EH (cell line): ENCODE data around the gene PRRG4.
A peak's percentile ranks its signal among the peaks of the same experiment; 100 is the strongest.
"Not testable (repeated sequence)": the region's sequence is repeated elsewhere in the genome, so short reads cannot be mapped to it uniquely, and the experiment has no call there.

Source experiments
- DNase-seq: peaks from one replicate; pipeline ENCODE4 v3.0.0-alpha.2; 2015; ENCODE audit warnings: low read depth

The PRRG4 gene

DNA sequence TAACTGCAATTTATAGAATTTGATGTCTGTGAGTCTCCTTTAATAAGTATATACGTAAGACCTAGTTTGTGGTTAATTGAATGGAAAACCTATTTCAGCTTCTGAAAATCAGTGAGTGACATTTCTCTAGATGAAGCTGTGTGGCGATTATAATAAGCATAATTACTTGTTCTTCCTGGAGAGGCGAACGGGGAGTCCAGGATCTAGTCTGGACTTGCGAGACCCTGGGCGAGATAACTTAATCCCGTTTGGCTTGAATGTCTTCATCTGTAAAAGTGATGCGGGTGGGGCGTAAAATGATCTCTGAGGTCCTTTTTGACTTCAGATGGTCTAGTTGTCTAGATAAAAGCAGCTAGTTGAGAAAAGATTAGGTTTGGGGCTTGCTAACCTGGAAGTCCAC is 1.1 kb downstream of the PRRG4 start:
- no peak for DNase-seq

DNA sequence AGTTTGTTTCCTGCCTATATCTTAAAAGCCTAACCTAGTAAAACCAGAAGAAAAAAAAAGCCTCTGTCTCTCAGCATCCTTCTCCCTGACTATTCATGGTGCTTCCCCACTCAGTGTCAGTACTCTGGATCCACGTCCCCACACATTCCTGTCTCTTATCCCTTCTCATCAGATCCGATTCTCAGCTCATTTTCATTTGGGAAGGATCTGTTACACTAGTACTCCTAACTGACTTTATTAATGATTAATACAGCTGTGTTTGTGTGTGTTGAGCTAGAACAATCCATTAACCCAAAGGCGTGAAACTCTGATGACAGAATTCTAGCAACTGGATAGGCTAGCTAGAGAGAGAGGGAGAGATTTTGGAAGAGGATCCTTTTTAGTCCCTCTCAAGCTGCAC is 1.5 kb downstream of the PRRG4 start:
- no peak for DNase-seq

DNA sequence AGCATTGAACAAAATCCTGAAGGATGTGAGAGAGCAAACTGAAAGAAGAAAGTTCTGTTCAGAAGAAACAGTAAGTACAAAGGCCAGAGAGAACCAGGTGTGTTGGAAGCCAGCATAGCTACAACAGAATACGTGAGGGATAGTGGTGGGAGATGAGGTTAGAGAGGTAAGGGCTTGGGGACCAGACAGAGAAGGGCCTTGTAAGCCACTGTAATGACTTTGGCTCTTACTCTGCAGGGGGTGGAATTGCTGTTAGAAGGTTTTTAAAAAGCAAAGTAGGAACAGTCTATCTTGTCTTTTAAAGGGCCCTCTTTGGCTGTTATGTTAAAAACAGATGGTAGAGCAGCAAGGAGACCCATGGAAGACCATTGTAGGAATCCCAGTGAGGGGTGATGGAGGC is 4.2 kb downstream of the PRRG4 start:
- DNase-seq: no peak

DNA sequence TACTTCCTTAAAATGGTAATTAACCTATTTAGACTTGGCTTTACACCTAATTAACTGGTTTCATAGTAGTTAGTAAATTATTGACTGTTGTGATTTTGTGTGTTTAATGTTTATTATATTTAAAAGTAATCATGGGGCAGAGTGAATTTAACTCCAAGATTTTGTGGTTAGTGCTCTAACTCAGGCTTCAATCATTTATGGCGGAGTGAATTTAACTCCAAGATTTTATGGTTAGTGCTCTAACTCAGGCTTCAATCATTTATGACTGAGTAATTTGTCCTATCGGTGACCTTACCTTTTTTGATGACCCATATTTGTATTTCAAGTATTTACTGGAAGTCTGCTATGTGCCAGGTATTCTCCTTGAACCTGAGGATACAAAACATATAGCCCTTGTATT is 7.2 kb downstream of the PRRG4 start:
- no peak for DNase-seq

DNA sequence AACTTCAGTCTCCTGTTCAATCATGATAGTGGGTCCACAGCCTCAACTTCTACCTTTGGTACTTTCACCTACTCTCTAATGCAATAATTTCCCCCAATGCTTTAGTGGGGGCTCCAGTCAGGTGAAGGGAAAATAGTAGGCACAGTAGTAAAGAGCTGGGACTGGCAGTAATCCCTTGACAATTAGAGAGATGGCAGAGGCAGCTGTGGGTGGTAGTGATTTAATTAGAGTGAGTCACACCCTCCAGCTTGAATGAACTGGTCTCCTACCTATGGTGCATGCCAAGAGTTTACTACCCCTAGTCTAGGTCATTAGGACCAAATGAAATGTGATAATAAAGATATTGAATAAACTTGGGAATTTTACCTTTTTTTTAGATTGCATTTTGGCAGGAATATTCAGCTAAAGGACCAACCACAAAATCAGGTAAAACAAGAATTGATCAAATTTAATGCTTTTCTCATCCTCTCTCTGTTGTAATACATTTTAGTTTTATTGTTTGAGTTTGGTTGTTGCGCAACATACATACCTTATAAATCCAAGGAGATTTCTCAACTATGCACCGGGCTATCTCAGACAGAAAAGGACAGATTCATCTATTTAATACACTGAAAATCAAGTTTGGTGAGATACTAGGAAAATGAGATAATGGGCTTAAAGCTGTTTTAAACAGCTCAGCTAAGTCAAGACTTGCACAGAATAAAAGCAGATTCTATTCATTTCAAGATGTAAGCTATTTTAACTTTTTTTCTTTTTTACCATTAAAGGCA is 9.0 kb downstream of the PRRG4 start:
- no peak for DNase-seq

DNA sequence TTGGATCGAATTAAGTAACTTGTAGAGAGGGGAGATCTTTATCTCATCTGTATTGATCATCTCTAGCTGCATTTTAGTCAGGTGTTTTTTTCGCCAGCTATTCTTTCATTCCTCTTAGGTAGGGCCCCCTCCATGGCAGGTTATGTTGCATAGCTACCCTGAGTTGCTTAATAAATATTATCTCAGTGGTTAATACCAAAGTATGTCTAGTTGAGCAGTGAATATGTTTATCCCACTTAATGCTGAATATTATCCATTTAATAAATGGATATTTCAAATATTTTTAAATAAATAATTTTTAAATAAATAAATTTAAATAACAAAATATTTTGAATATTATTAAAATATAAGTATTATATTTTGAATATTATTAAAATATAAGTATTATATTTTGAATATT is 9.6 kb downstream of the PRRG4 start:
- no peak for DNase-seq

DNA sequence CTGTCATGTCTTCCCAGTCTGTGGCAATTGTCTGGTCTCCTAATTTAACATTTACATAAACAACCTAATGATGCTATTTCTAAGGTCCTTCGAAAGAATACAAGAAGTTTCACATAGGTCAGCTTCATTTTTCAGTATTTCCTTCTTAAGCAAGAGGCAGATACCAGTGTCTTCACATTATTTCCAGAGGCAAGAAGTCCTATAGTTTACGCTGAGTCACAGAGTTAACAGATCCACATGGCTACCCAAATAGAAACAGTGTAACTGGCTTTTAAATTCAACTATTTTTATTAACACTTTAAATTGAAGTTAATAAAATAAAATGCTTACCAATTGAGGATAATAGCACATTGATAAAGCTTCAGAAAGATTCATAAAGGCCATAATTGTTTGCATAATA is 10.9 kb downstream of the PRRG4 start:
- no peak for DNase-seq

DNA sequence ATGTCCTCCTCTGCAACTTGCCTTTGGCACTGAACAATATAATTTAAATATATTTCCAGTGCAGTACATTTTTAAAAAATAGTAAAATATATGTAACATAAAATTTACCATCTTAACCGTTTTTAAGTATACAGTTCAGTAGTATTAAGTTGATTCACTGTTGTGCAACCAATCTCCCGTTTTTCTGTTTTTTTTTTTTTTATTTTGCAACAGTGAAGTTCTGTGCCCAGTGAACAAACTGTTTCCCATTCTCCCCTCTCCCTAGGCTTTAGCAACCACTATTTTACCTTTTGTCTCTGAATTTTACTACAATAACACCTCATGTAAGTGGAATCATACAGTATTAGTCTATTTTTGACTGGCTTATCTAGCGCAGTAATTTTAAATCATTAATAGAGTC is 13.8 kb downstream of the PRRG4 start:
- DNase-seq: no peak

DNA sequence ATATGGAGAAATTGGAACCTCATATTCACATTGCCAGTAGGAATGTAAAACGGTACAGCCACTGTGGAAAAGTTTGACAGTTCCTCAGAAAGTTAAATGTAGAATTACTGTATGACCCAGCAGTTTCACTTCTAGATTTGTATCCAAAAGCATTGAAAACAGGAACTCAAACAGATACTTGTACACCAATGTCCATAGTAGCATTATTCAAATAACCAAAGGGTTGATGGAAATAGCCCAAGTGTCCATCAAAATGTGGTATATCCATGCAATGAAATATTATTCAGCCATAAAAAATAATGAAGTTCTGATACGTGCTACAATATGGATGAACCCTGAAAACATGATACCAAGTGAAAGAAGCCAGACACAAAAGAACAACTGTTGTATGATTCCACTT is 17.8 kb downstream of the PRRG4 start:
- no peak for DNase-seq

DNA sequence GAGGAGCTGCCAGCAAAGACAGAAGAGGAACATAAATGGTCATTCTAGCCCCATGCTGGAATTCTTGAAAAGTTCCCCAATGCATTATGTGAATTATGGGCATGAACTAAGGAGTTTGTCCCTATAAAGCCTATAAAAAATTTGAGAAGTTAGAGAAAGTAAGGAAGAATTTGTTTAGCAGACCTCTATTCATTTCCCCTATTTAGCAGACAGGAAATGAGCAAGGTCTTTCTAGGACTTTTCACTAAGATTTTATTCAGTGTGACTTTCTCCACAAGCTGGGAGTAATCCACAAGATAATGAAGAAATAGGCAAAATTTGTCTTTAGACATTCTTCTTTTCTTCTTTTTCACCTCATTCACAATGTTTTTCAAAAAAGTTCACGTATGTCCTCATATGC is 20.0 kb downstream of the PRRG4 start:
- DNase-seq: no peak

DNA sequence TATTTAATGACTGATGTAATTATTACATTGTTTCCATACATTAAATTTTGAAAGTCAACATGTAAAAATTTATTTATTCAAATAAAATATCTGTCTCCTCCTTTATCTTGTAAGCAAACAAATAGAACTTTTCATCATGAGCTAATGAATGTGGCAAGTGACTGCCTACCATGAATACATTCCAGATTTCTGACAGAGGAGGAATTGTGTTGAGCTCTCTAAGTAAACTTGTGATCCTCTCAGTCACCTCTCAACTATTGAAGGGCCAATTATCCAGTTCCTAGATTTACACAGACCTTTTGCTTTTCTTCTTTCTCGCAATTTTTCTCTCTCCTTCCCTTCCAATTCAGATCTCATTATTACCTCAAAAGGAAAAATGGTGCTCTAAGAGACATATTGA is 21.5 kb downstream of the PRRG4 start:
- DNase-seq: no peak

DNA sequence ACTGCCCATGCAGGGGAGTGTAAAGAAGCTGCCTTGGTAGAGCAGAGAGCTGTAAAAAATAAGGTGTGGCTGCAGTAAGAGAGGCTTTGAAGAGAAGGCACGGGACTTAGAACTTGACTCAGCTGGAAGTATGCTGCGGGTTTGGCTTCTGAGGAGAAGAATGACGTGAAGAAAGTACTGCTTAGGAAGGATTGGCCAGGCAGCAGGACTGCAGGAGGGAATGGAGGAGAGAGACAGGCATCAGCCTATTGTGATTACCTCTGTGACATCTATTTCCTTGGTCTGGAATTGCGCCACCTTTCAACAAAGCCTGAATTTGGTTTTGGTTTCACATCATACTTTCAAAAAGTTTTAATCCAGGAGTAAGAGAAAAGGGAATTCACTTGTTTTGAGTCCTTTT is 22.5 kb downstream of the PRRG4 start:
- DNase-seq: peak; percentile 13

DNA sequence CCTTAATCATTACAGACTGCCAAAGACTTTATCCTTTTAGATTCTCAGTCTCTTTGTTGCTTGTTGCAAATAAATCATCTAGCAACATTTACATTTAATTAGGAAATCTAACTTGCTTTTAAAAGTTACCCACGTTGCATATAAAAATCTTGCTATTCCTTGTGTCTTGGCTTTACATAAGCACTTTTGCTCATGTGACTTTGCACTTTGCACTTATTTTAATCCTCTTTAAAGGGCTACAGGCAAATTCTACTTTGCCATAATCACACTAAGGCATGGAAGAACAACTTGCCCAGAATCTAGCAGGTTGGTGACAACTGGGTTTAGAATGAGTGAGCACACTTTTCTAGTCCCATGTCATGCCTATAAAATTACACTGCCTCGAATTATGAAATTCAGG is 25.9 kb downstream of the PRRG4 start:
- no peak for DNase-seq

DNA sequence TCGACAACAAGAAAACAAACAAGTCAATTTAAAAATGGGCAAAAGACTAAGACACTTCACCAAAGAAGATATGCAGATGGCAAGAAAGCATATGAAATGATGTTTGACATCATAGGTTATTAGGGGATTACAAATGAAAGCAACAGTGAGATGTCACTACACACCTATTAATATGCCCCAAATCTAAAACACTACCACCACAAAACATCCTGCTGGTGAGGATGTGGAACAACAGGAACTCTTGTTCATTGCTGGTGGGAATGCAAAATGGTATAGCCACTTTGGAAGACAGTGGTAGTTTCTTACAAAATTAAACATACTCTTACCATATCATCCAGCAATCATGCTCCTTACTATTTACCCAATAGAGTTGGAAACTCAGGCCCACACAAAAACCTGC is 29.0 kb downstream of the PRRG4 start:
- no peak for DNase-seq

DNA sequence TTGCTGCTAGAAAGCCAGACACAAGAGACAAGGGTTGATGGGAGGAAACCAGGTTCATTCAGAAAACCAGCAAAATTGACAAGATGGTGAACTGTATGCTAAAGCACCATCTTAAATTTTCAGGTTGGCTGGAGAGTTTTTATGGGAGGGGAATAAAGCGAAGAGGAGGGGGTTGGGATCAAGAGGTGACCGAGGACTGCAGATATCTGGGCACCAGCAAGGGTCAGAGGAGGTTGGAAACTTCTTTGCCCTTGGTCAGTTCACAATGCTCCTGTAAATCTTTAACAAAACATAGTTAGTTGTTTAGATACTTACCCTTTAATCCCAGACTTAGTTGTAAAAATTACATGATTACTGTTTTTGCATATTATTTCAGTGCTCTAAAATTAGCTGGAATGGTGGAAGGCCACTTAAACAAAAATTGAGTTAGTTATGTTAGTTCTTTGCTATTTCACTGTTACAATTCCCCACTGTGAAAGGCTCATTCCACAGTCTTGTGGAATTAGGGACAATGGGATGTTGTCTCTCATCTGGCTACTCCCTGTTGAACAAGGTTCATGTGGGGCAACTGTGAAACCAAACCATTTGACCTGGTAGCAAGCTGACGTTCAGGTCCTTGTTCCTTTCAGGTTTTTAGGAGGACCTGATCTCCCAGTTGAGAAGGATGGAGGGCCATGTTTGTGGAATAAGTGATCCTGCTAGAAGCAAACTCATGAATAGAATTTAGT is 32.3 kb downstream of the PRRG4 start:
- no peak for DNase-seq

DNA sequence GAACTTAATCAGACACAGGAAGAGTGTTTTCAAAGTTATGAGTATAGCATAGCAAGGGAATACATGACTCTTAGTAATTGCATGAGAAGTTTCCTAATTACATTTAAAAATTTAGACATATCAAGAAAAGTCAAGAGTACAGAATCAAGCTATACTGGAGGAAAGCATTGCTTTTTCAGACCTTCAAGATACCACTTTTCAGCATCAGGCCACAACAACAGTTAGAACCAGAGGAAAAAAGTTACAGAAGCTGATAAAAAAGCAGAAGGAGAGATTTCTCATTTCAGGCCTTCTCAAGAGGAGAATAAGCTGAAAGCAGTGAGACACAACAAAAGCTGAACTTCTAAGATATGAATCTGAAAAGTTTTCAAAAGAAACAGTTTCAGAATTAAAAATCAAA is 34.8 kb downstream of the PRRG4 start:
- no peak for DNase-seq

DNA sequence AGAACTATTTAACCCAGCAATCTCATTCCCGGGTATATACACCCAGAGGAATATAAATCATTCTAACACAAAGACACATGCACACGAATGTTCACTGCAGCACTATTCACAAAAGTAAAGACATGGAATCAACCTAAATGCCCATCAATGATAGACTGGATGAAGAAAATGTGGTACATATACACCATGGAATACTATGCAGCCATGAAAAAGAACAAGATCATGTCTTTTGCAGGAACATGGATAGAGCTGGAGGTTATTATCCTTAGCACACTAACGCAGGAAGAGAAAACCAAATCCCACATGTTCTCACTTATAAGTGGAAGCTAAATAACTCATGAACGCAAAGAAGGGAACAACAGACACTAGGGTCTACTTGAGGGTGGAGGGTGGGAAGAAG is 39.0 kb downstream of the PRRG4 start:
- not testable (repeated sequence) for DNase-seq

DNA sequence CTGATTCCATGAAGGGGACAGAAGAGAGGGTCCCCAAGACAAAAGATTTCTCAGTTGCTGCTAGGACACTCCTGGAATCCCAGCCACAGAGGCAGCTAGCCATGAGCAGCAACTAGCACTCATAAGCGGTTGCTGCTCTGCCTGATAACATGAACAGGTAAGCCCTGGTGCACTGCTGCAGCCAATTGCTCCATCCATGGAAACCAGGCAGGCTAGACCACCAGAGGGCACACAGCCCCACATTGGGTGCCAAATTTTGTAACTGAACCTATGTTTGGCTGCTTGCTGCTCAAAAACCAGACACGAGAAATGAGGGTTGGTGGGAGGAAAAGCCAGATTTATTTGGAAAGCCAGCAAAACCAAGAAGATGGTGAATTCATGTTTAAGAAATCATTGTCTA is 40.9 kb downstream of the PRRG4 start:
- no peak for DNase-seq

DNA sequence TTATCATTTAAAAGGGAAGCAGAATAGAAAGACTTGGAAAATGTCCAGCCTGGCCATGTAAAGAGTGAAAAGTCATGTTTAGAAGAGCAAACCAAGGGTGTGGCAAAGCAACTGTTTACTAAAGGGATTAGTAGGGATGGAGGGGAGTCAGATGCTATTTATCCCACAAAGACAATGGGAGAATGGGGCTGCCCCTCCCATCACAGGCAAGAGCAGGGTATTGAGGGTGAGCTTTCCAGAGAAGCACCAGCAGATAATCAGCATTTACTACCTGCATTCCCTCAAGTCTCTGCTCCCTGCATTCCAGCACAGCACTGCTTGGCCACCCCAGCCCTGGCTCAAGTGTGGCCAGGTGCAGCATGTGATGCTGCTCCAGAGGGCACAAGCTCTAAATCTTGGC is 44.4 kb downstream of the PRRG4 start:
- DNase-seq: no peak

DNA sequence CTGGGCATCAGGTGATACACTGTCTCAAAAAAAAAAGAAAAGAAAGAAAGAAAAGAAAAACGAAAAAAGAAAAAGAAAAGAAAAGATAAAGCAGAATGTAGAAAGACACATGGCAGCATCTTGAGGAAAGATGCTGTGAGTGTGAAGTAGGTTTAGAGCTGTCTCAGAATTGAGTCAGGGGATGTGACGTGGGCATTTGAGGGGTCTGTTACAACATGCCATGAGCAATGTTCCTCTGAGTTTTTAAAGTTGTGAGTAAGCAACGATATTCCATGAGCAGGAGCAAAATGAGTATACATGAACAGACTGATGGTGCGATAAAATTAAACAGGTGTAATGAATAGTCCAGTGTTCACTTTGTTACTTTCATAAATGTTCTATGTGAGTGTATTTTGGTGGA is 51.6 kb downstream of the PRRG4 start:
- DNase-seq: no peak

DNA sequence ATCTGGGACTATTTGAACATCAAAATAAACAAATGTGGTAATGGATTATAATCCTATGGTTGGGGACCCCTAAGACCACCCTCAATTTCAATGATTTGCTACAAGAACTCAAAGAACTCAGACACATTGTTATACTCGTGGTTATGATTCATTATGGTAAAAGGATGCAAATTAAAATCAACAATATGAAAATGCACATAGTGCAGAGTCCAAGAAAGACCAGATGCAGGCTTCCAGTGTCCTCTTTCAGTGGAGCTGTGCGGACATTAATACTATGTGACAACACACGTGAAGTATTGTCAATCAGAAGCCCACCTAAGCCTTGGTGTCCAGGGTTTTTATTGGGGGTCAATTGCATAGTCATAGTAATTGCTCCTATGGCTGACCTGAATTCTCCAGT is 53.7 kb downstream of the PRRG4 start:
- no peak for DNase-seq

DNA sequence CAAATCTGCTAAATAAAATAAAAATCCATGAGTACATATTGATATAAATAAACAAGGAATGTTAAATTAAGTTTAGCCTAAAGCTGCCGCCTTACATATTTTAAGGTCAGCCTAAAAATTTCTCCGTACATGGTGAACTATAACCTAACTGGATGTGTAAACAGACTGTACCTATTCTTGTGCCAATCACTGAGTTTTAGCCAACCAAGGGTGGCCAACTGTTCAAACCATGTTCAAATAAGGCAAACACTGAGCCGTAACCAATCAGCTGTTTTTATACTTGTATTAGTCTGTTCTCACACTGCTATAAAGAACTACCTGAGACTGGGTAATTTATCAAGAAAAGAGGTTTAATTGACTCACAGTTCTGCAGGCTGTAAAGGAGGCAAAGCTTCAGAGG is 54.3 kb downstream of the PRRG4 start:
- no peak for DNase-seq

DNA sequence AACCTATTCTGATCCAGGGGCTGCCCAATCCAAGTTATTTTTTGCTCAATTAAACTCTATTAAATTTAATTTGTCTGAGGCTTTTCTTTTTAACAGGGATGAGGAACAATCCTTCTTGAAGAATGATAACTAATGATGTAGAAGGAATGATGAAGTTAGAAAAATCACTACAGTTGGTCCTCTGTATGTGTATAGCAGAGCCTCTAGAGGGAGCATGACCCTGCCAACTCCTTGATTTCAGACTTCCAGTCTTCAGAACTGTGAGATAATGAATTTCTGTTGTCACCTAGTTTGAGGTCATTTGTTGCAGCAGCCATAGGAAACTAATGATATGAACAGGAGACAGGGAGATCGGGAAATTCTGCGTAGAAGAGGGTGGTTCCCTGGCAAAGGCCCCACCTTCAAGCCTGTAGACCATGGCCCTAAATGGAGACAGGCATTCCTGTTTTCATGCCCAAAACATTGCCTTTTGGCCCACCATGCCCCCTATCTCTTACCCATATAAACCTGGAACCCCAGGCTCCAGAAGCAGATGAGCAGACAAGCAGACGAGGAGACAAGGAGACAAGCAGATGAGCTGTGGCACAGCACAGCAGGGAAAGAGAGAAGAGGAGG is 55.1 kb downstream of the PRRG4 start:
- DNase-seq: peak; percentile 40

DNA sequence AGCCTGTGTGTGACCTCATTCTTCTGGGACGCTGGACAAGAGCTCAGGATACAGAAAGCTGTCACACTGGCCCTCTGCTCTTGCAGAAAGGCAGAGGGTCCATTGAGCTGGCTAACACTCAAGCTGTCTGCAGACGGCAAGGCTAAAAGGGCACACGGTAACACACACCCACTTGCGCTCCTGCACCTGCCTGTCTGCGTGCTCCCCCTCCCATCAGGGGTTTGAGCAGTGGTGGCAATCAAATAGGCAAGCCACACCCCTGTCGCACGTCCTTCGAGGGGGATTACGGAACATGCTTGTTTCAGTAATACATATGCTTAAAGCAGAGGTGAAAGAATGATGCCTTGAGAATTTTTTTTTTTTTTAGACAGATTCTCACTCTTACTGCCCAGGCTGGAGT is 55.8 kb downstream of the PRRG4 start:
- DNase-seq: no peak
